Posterior cingulate gyrus (tissue), 11 donors: ENCODE results near the gene ADAD2.
A peak's percentile ranks its signal among the peaks of the same experiment; 100 is the strongest.
"Not testable (repeated sequence)": the region's sequence is repeated elsewhere in the genome, so short reads cannot be mapped to it uniquely, and the experiment has no call there.

Experiments used
- DNase-seq, 10 donors: peaks; one replicate each; pipeline versions ENCODE4 v3.0.0 to v3.0.0-alpha.2; 2020 to 2021; ENCODE audit warnings: mixed read lengths in 3 of 10
- intact Hi-C: fragments of 100-400 bp; cut with DNase I; formaldehyde crosslinking; loops from one replicate; pipeline ENCODE4 v1.15.1; 2023

The ADAD2 gene

GRCh38 chr16:84215531-84215930 is 24.6 kb downstream of the ADAD2 start:
- no peak for DNase-seq
- intact Hi-C loops = no loop called here

DNA sequence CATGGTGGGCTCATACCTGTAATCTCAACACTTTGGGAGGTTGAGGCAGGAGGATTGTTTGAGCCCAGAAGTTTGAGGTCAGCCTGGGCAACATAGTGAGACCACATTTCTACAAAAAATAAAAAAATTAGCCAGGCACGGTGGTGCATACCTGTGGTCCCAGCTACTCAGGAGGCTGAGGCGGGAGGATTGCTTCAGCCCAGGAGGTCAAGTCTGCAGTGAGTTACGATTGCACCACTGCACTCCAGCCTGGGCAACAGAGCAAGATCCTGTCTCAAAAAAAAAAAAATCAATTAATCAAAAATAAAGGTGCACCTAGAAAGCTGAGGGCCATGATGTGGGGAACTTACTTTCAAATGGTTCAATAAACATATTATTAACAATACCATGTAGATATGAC is 25.2 kb downstream of the ADAD2 start:
- intact Hi-C loops = not testable (repeated sequence)
- peak in 1 of 10 donors; percentile 46 for DNase-seq

DNA sequence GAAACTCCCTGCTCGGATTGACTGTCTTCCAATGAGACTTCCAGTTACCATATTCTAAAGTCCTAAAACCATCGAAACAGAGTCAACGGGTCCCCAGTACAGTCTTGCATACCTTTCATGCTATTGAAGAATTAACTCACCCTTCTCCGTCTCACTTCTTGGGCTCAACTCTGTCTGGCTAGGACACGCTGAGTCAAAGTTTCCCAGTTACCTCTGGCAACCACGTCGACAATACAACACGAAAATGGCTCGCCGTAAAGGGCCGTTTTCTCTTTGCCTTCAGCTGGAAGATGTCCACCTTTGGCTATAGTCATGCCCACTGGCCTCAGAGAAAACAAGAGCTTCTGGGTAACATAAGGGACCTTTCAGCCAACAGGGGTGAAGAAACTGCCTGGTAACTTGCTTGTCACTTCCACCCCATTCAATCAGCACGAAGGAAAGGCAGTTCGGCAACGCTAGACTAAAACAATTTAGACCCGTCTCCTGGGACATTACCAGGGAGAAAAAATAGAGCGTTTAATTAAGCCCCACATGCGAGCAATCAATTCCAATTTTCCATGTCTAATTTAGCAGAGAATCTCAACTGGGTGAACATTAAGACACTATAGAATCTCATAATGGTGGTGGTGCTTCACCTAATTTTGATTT is 27.3 kb downstream of the ADAD2 start:
- intact Hi-C loops = no loop called here
- DNase-seq = peak in 1 of 10 donors; percentile 18

- intact Hi-C loops = no loop called here
- DNase-seq = peak in 1 of 10 donors; percentile 6
Measured at GRCh38 chr16:84218956-84219355, 28.0 kb downstream of the ADAD2 start.

GRCh38 chr16:84220851-84221250 is 29.9 kb downstream of the ADAD2 start:
- DNase-seq = no peak
- intact Hi-C loops = no loop called here

GRCh38 chr16:84223456-84223855 is 32.5 kb downstream of the ADAD2 start:
- intact Hi-C loops = no loop called here
- no peak for DNase-seq

DNA sequence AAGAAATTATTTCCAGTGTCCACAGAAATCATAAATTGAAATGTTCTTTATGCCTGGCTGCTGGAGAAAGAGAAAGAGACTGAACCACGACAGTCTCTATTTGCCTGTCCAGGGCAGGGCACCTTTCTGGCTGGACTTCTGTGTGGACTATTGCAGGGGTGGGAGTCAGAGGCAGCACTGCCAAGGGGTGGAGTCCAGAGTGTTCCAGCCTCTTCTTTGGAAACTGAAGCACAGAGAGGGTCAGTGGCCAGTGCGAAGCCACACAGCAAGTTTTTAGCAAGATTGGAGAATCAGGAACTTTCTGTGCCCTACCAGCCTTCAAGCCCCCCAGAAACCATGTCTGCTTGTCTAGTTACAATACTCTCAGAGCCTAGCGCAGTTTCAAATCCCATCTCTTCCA is 33.6 kb downstream of the ADAD2 start:
- peak in 1 of 10 donors; percentile 9 for DNase-seq
- intact Hi-C loops = no loop called here

GRCh38 chr16:84225126-84225525 is 34.2 kb downstream of the ADAD2 start:
- intact Hi-C loops = no loop called here
- DNase-seq = no peak

GRCh38 chr16:84225571-84225970 is 34.6 kb downstream of the ADAD2 start:
- DNase-seq = no peak
- intact Hi-C loops = no loop called here

DNA sequence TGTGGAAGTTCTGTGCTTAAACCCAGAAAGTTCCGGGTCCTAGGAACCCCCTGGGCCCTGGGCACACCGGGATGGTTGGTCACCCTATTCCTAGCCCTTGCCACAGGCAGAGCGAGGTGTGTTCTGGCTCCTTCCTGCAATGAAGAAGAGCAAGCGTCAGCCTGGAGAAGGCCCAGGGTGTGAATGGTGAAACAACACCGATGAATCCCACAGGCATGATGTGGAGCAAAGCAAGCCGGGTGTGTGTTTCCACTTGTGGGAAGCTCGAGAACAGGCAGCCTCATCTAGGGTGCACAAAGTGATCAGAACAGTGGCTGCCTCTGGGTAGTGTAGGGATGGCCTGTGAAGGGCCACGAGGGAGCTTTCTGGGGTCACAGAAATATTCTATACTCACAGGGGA is 35.1 kb downstream of the ADAD2 start:
- intact Hi-C loops = no loop called here
- DNase-seq = no peak

DNA sequence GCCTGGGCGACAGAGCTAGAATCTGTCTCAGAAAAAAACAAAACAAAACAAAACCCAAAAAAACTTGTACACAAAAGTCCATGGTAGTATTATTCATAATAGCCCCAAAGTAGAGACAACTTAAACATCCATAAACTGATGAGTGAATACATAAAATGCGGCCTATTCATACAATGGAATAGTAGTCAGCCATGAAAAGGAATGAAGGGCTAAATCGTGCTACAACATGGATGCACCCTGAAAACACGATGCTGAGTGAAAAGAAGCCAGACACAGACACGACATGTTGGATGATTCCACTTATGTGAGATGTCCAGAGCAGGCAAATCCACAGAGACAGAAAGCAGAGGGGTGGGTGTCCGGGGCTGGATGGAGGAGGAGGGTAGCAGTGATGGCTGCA is 36.6 kb downstream of the ADAD2 start:
- no peak for DNase-seq
- intact Hi-C loops = no loop called here

DNA sequence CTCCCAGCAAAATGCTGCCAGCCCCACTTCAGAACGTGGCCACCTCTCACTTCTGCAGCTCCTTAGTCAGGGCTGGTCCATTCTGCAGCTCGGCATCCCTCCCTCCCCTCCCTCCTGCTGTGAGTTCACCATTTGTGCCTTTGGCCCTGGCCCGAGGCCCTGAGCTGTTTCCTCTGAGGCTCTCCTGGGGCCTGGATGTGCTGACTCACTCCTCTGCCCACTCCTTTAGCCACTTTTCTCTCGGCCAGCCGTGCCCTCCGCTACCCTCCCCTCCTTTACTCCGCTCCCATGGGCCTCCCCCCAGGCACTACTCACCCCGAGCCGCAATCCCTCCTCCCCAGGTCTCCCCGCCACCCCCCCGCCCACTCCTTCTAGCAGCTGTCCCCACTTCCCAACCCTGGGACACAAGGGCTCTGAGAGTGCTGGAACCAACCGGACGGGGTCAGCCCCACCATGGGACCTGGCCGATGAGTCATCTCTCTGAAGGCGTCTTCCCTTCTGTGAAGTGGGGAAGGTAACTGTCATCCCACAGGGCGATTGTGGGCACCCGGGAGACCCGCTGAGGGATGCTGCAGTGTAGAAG is 37.4 kb downstream of the ADAD2 start:
- DNase-seq = peak in 5 of 10 donors; percentile 15 to 87 (median 32)
- intact Hi-C loops = no loop called here

DNA sequence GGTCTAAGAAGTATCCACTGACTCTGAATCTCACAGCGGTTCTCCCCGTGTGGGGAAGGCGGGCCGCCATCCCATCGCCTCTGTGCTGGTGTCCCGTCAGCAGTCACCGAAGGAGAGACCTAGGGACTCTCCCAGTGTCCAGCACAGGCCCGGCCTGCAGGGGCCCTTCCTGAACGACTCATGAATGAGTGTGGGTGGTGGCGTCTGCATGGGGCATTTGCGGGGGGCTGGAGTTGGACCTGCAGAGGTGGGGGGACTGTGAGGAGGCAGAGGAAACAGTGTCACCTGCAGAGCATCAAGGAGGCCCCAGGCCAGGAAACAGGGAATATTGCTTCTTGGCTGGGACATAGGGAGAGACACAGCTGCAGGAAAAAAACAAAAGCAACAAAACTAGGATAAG is 38.5 kb downstream of the ADAD2 start:
- DNase-seq = no peak
- intact Hi-C loops = no loop called here

DNA sequence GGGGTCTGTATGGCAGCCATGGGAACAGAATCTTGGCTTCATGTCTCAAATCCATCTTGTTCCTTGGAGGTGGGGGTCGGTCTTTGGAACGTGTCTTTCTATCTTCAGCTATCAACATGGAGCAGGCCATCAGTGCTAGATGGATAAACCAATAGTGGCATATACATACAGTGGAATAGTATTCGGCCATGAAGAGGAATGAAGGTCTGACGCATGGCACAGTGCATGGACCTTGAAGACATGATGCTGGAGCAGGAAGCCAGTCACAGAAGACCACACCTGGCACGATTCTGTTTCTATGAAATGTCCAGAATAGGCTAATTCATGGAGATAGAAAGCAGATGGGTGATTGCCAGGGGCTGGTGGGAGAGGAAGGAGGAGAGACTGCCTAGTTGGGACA is 41.1 kb downstream of the ADAD2 start:
- intact Hi-C loops = no loop called here
- peak in 1 of 10 donors; percentile 16 for DNase-seq

DNA sequence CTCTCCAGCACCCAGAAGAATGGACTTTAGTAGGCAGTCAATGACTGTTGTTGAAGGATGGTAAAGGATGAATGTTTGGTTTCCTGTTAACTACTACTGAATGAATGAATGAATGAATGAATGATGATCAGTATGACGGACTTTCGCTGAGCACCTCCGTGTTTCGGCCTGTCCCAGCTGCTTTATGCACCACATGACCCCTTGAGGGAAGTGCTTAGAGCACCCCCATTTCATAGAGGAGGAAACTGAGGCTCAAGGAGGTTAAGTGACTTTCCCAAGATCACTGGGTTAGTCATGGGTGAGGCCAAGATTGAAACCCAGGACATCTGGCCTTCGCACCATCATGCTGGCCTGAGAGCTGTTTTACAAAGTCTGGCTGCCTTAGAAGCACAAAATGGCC is 42.0 kb downstream of the ADAD2 start:
- intact Hi-C loops = no loop called here
- DNase-seq = peak in 1 of 10 donors; percentile 13

GRCh38 chr16:84233748-84234147 is 42.8 kb downstream of the ADAD2 start:
- DNase-seq = no peak
- intact Hi-C loops = no loop called here

- DNase-seq = peak in 1 of 10 donors; percentile 65
- intact Hi-C loops = no loop called here
Measured at GRCh38 chr16:84234321-84235241, 43.6 kb downstream of the ADAD2 start.

DNA sequence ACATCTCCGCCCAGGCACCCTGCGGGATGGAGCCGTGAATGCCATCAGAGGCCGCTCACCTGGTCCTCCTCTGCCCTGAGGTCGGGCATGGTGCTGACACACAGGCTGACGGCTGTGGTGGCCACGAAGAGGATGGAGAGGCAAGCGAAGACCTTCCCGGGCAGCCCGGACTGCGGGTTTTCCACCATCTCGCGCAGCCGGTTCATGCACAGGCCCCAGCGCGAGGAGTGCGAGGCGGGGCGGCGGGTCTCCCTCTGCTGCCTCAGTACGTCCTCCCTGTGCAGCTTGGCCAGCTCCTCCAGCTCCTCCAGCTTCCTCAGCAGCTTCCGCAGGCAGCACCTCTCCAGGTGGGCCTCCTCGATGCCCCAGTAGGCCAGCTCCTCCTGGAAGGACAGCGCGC is 45.7 kb downstream of the ADAD2 start:
- DNase-seq = peak in 1 of 10 donors; percentile 75
- intact Hi-C loops = no loop called here

- DNase-seq = peak in 1 of 10 donors; percentile 32
- intact Hi-C loops = no loop called here
Measured at GRCh38 chr16:84237994-84238750, 47.2 kb downstream of the ADAD2 start.

GRCh38 chr16:84239141-84239769 is 48.3 kb downstream of the ADAD2 start:
- intact Hi-C loops = no loop called here
- peak in 1 of 10 donors; percentile 63 for DNase-seq
